Measurements from ENCODE around the gene C16orf96. TPM values are rescaled to one million over a fixed set of nuclear protein-coding genes. Genes with fewer than 3 reads are reported as not detected.

The C16orf96 gene
- total and polyA plus RNA-seq, 2 of the 8 experiments (the other 6 are each of a cell fraction or from before 2014, with no cell fraction given) = 1.0 to 1.3 TPM

GRCh38 chr16:4601864-4602186, 45.7 kb downstream of the C16orf96 start (continued):
- TF ChIP-seq CBX8 (IDR thresholded peaks at IDR 0.05; ENCODE audit: borderline replicate concordance, low read depth, low read length) = no peak

Measured in H1 (cell line).